GM21723 (cell line): ENCODE data around the gene CNN3.
"Not testable (repeated sequence)": the region's sequence is repeated elsewhere in the genome, so short reads cannot be mapped to it uniquely, and the experiment has no call there.

Experiments used
- ATAC-seq: cut with Tn5 transposase; IDR thresholded peaks from one replicate; pipeline ENCODE4 v1.9.1; 2021; ENCODE audit warnings: mild to moderate bottlenecking, moderate library complexity; ENCODE audit not compliant: unreplicated experiment

CNN3 gene

GRCh38 chr1:94949681-94950661, 23.1 kb upstream of the CNN3 start:
- ATAC-seq = no peak

GRCh38 chr1:94947437-94947836, 20.5 kb upstream of the CNN3 start:
- ATAC-seq = no peak

GRCh38 chr1:94946886-94947285, 20.0 kb upstream of the CNN3 start:
- no peak for ATAC-seq

GRCh38 chr1:94942171-94943128, 15.5 kb upstream of the CNN3 start:
- ATAC-seq = no peak

GRCh38 chr1:94941480-94941879, 14.6 kb upstream of the CNN3 start:
- not testable (repeated sequence) for ATAC-seq

GRCh38 chr1:94940738-94941137, 13.8 kb upstream of the CNN3 start:
- ATAC-seq = no peak

- no peak for ATAC-seq
These were observed 10.9 kb upstream of the CNN3 start for GRCh38 chr1:94937820-94938219.

- ATAC-seq = no peak
These were observed 10.1 kb upstream of the CNN3 start for GRCh38 chr1:94936861-94937620.

GRCh38 chr1:94935476-94935875, 8.6 kb upstream of the CNN3 start:
- no peak for ATAC-seq

GRCh38 chr1:94935034-94935433, 8.1 kb upstream of the CNN3 start:
- no peak for ATAC-seq

GRCh38 chr1:94934551-94934950, 7.6 kb upstream of the CNN3 start:
- ATAC-seq = no peak

- no peak for ATAC-seq
These were observed 4.4 kb upstream of the CNN3 start for GRCh38 chr1:94931254-94931841.

- no peak for ATAC-seq
These were observed 2.7 kb upstream of the CNN3 start for GRCh38 chr1:94929351-94930217.

GRCh38 chr1:94928293-94928939, 1.5 kb upstream of the CNN3 start:
- no peak for ATAC-seq

- peak; percentile 22 for ATAC-seq
These were observed 680 bp upstream of the CNN3 start for GRCh38 chr1:94927405-94928175.

GRCh38 chr1:94926126-94926914, 590 bp downstream of the CNN3 start:
- ATAC-seq = peak; percentile 32

- ATAC-seq = no peak
These were observed 1.3 kb downstream of the CNN3 start for GRCh38 chr1:94925561-94926125.
